Calu3 (cell line): ENCODE measurements around the gene KREMEN1. TPM values are rescaled to one million over a fixed set of nuclear protein-coding genes. Genes with fewer than 3 reads are reported as not detected.

ENCODE experiments used
- BruUV-seq: library from RNA; stranded (reverse); fragments of 400-500 nt; replicated peaks from 2 replicates; lab custom pipeline; 2021; lab: Mats Ljungman, UMichigan
- CTCF ChIA-PET: fragments of 300-600 bp; sonication (Branson Sonifier 250); formaldehyde crosslinking; loops from one replicate; lab custom pipeline; 2022; ENCODE audit warnings: antibody characterized with exemption; lab: Charles Lee
- DNase-seq: peaks from one replicate; pipeline ENCODE4 v3.0.0; 2022
- H3K27ac Mint-ChIP-seq: one replicate; pipeline ENCODE4 v1.8.0; 2022; ENCODE audit warnings: mixed read lengths; ENCODE audit not compliant: unreplicated experiment
- H3K27me3 Mint-ChIP-seq: one replicate; pipeline ENCODE4 v1.8.0; 2022; ENCODE audit warnings: mixed read lengths; ENCODE audit not compliant: unreplicated experiment
- H3K36me3 Mint-ChIP-seq: one replicate; pipeline ENCODE4 v1.8.0; 2022; ENCODE audit warnings: mild to moderate bottlenecking, moderate library complexity, mixed read lengths; ENCODE audit not compliant: insufficient read depth, unreplicated experiment
- H3K4me1 Mint-ChIP-seq: one replicate; pipeline ENCODE4 v1.8.0; 2022; ENCODE audit warnings: mild to moderate bottlenecking, low read depth, mixed read lengths; ENCODE audit not compliant: unreplicated experiment
- H3K4me3 Mint-ChIP-seq: one replicate; pipeline ENCODE4 v1.8.0; 2022; ENCODE audit warnings: mild to moderate bottlenecking, low read depth, moderate library complexity, mixed read lengths; ENCODE audit not compliant: unreplicated experiment
- H3K9me3 Mint-ChIP-seq: one replicate; pipeline ENCODE4 v1.8.0; 2022; ENCODE audit warnings: low read depth, mixed read lengths; ENCODE audit not compliant: unreplicated experiment
- CTCF ChIP-seq: fragments of 200-600 bp; IDR thresholded peaks from one replicate; pipeline ENCODE4 v1.8.0; 2022; ENCODE audit warnings: antibody characterized with exemption; ENCODE audit not compliant: unreplicated experiment
- intact Hi-C: fragments of 100-400 bp; cut with micrococcal nuclease; formaldehyde crosslinking; loops from one replicate; pipeline ENCODE4 v1.10.0; 2022; ENCODE audit not compliant: unreplicated experiment
- total RNA-seq: library from RNA; stranded (reverse); gene quantifications from 2 replicates; pipeline ENCODE4 v1.2.3, GENCODE V29; 2022

Gene KREMEN1
- total RNA-seq, 1 experiment from 2014 or later, result 2.8 TPM

- Mint-ChIP-seq H3K27ac (no peak overlapping the region), H3K4me1 (peaks cover 6% of the 10 kb centered on the region), H3K36me3 (peaks cover 54% of the 10 kb centered on the region), H3K27me3 (no peaks in the 10 kb centered on the region), H3K9me3 (no peaks in the 10 kb centered on the region), H3K4me3 (no peak overlapping the region)
- TF ChIP-seq CTCF, result no peak
- CTCF ChIA-PET, result interaction anchor here (0.5 kb wide), 1 partner anchor 247 kb away, joined by 3 read pairs; no protein-coding TSS in a partner anchor
- BruUV-seq, result no TSS peak
- DNase-seq, result no peak
- intact Hi-C loops, result no loop called here
These were observed 23.1 kb upstream of the KREMEN1 start for GRCh38 chr22:29049655-29050263.

- Mint-ChIP-seq H3K27me3 (no peaks in the 10 kb centered on the region), H3K27ac (no peak overlapping the region), H3K4me1 (peaks cover 5% of the 10 kb centered on the region), H3K4me3 (no peak overlapping the region), H3K9me3 (no peaks in the 10 kb centered on the region), H3K36me3 (peaks cover 48% of the 10 kb centered on the region)
- CTCF ChIA-PET, result no interaction called here
- no TSS peak for BruUV-seq
- intact Hi-C loops, result no loop called here
- no peak for TF ChIP-seq CTCF
- DNase-seq, result no peak
These were observed 22.4 kb upstream of the KREMEN1 start for GRCh38 chr22:29050457-29050856.

GRCh38 chr22:29053048-29053702 is 19.7 kb upstream of the KREMEN1 start:
- peaks cover 34% of the 10 kb centered on the region for H3K36me3 Mint-ChIP-seq
- H3K4me1 Mint-ChIP-seq, result peaks cover 5% of the 10 kb centered on the region
- no peak overlapping the region for H3K27ac Mint-ChIP-seq
- intact Hi-C loops, result no loop called here
- no peak for DNase-seq
- no peaks in the 10 kb centered on the region for H3K27me3 Mint-ChIP-seq
- TF ChIP-seq CTCF, result no peak
- no peaks in the 10 kb centered on the region for H3K9me3 Mint-ChIP-seq
- no peak overlapping the region for H3K4me3 Mint-ChIP-seq
- no TSS peak for BruUV-seq
- CTCF ChIA-PET, result no interaction called here

- H3K9me3 Mint-ChIP-seq, result no peaks in the 10 kb centered on the region
- intact Hi-C loops, result no loop called here
- H3K27me3 Mint-ChIP-seq, result no peaks in the 10 kb centered on the region
- no peak overlapping the region for H3K27ac Mint-ChIP-seq
- BruUV-seq, result no TSS peak
- peaks cover 5% of the 10 kb centered on the region for H3K4me1 Mint-ChIP-seq
- DNase-seq, result no peak
- peaks cover 28% of the 10 kb centered on the region for H3K36me3 Mint-ChIP-seq
- no peak for TF ChIP-seq CTCF
- no peak overlapping the region for H3K4me3 Mint-ChIP-seq
- CTCF ChIA-PET, result interaction anchor here (0.6 kb wide), 1 partner anchor 63 kb away, joined by 5 read pairs; no protein-coding TSS in a partner anchor
These were observed 18.5 kb upstream of the KREMEN1 start for GRCh38 chr22:29054251-29054767.
